Upper lobe of right lung (tissue), 1 donor: ENCODE results near the gene P3H2. TPM values are rescaled to one million over a fixed set of nuclear protein-coding genes. Genes with fewer than 3 reads are reported as not detected.

ENCODE experiments used
- ATAC-seq: fragments of 200-7000 bp; cut with Tn5 transposase; one replicate; pipeline ENCODE4 v1.9.1; 2020; ENCODE audit warnings: mild to moderate bottlenecking, moderate library complexity
- DNase-seq: peaks from one replicate; pipeline ENCODE4 v3.0.0-alpha.2; 2020
- H3K27ac ChIP-seq: fragments of 200-600 bp; one replicate; pipeline ENCODE4 v1.8.0; 2022
- H3K27me3 ChIP-seq: fragments of 200-600 bp; one replicate; pipeline ENCODE4 v1.8.0; 2022; ENCODE audit warnings: mild to moderate bottlenecking
- H3K36me3 ChIP-seq: fragments of 200-600 bp; one replicate; pipeline ENCODE4 v1.8.0; 2022
- H3K4me1 ChIP-seq: fragments of 200-600 bp; one replicate; pipeline ENCODE4 v1.8.0; 2022
- H3K4me3 ChIP-seq: fragments of 200-600 bp; one replicate; pipeline ENCODE4 v1.8.0; 2022; ENCODE audit warnings: mild to moderate bottlenecking
- H3K9me3 ChIP-seq: fragments of 200-600 bp; one replicate; pipeline ENCODE4 v1.8.0; 2022
- CTCF ChIP-seq: fragments of 200-600 bp; IDR thresholded peaks from one replicate; pipeline ENCODE4 v1.8.0; 2022; ENCODE audit warnings: antibody characterized with exemption
- intact Hi-C: fragments of 100-400 bp; cut with DNase I; formaldehyde crosslinking; loops from one replicate; pipeline ENCODE4 v1.11.0; 2022
- total RNA-seq: library from RNA; stranded (reverse); fragmentation: NEBNext Ultra II Directional; extraction: Animal tissue kit (Norgen Biotek cat#: 25700); gene quantifications from one replicate; pipeline ENCODE4 v1.2.1, GENCODE V29; 2021
- donor health status: DM: no; HTN: yes; CAD: no; lungs with severe emphysema.

Gene P3H2
- total RNA-seq, 1 donor from 2014 or later, result 79.0 TPM

GRCh38 chr3:189954733-189955665, 165.7 kb downstream of the P3H2 start:
- intact Hi-C loops, result no loop called here
- Histone ChIP-seq H3K27me3 (no peaks in the 10 kb centered on the region), H3K4me3 (no peak overlapping the region), H3K36me3 (no peaks in the 10 kb centered on the region), H3K4me1 (no peaks in the 10 kb centered on the region), H3K27ac (no peak overlapping the region), H3K9me3 (no peaks in the 10 kb centered on the region)
- no peak for ATAC-seq
- TF ChIP-seq CTCF, result no peak
- DNase-seq, result no peak

GRCh38 chr3:189953551-189953950, 167.1 kb downstream of the P3H2 start:
- TF ChIP-seq CTCF, result no peak
- ATAC-seq, result no peak
- H3K27me3 ChIP-seq, result no peaks in the 10 kb centered on the region
- H3K4me3 ChIP-seq, result no peak overlapping the region
- DNase-seq, result no peak
- intact Hi-C loops, result no loop called here
- H3K9me3 ChIP-seq, result no peaks in the 10 kb centered on the region
- H3K27ac ChIP-seq, result no peak overlapping the region
- H3K4me1 ChIP-seq, result no peaks in the 10 kb centered on the region
- no peaks in the 10 kb centered on the region for H3K36me3 ChIP-seq

- no peak for TF ChIP-seq CTCF
- Histone ChIP-seq H3K4me3 (no peak overlapping the region), H3K4me1 (no peaks in the 10 kb centered on the region), H3K36me3 (no peaks in the 10 kb centered on the region), H3K9me3 (no peaks in the 10 kb centered on the region), H3K27me3 (no peaks in the 10 kb centered on the region), H3K27ac (no peak overlapping the region)
- DNase-seq, result no peak
- intact Hi-C loops, result no loop called here
- no peak for ATAC-seq
Observed at GRCh38 chr3:189952272-189952671, 168.4 kb downstream of the P3H2 start.

- TF ChIP-seq CTCF, result no peak
- Histone ChIP-seq H3K9me3 (no peaks in the 10 kb centered on the region), H3K4me1 (no peaks in the 10 kb centered on the region), H3K36me3 (no peaks in the 10 kb centered on the region), H3K27ac (no peak overlapping the region), H3K27me3 (no peaks in the 10 kb centered on the region), H3K4me3 (no peak overlapping the region)
- ATAC-seq, result no peak
- intact Hi-C loops, result no loop called here
- no peak for DNase-seq
Observed at GRCh38 chr3:189950258-189950657, 170.4 kb downstream of the P3H2 start.

- no peaks in the 10 kb centered on the region for H3K36me3 ChIP-seq
- intact Hi-C loops, result no loop called here
- H3K4me3 ChIP-seq, result no peak overlapping the region
- ATAC-seq (no peak), DNase-seq (no peak)
- no peak for TF ChIP-seq CTCF
- no peaks in the 10 kb centered on the region for H3K4me1 ChIP-seq
- H3K9me3 ChIP-seq, result no peaks in the 10 kb centered on the region
- no peaks in the 10 kb centered on the region for H3K27me3 ChIP-seq
- H3K27ac ChIP-seq, result no peak overlapping the region
Observed at GRCh38 chr3:189949580-189949979, 171.1 kb downstream of the P3H2 start.
